Measurements from ENCODE around the gene KRTAP10-12. TPM values are rescaled to one million over a fixed set of nuclear protein-coding genes. Genes with fewer than 3 reads are reported as not detected.

Gene KRTAP10-12
- total RNA-seq, 1 experiment from 2014 or later = not detected

GRCh38 chr21:44647222-44647552 lies 49.8 kb upstream of the KRTAP10-12 start (continued):
- TF ChIP-seq ZBTB33 (IDR thresholded peaks at IDR 0.05; ENCODE audit: extremely low read depth, insufficient replicate concordance, low read length) (no peak), TCF7L2 (IDR thresholded peaks at IDR 0.05; ENCODE audit: borderline replicate concordance, extremely low read depth, insufficient read depth, insufficient read length) (no peak), MAX (IDR thresholded peaks at IDR 0.05) (no peak)

- CTCF ChIA-PET = no interaction called here
- ATAC-seq (no peak), DNase-seq (ENCODE audit: low read depth, low spot score) (no peak)
- H3K4me1 ChIP-seq (ENCODE audit: control insufficient read depth in 1 of 2, insufficient read depth in 2 of 2, low read length in 2 of 2) = no peaks in the 10 kb centered on the region
- no peak overlapping the region for H3K27ac ChIP-seq (ENCODE audit: low read depth, low read length)
- no peaks in the 10 kb centered on the region for H3K9me2 ChIP-seq (ENCODE audit: insufficient read depth)
- H3K4me3 ChIP-seq (replicated peaks in 1 of 2; ENCODE audit: low read depth in 1 of 2, low read length in 2 of 2) = no peak overlapping the region
- no peaks in the 10 kb centered on the region for H3K27me3 ChIP-seq (ENCODE audit: insufficient read depth, low read length)
- no peaks in the 10 kb centered on the region for H3K79me2 ChIP-seq (ENCODE audit: insufficient read depth, low read length)
- H3K36me3 ChIP-seq (ENCODE audit: control insufficient read depth in 1 of 2, insufficient read depth in 2 of 2, low read length in 2 of 2) = no peaks in the 10 kb centered on the region
- no TSS peak for BruUV-seq (replicated peaks)
- peaks cover 4 to 15% of the 10 kb centered on the region in 2 experiments; a peak in 2 of 4 replicates for H3K9me3 ChIP-seq (ENCODE audit: control insufficient read depth in 1 of 2, insufficient read depth in 1 of 2, low read depth in 1 of 2, low read length in 2 of 2)
- POLR2A ChIA-PET = no interaction called here
- RAD21 ChIA-PET (ENCODE audit: low non-redundant PET in 1 of 2, low total read pairs in 2 of 2, uncharacterized antibody in 2 of 2, unreplicated experiment in 2 of 2) = no interaction called here
- H3K9ac ChIP-seq (ENCODE audit: low read length) = no peak overlapping the region
- H4K20me1 ChIP-seq (ENCODE audit: insufficient read depth) = no peaks in the 10 kb centered on the region
- no peak for TF ChIP-seq ZNF274 (IDR thresholded peaks at IDR 0.05; ENCODE audit: low read depth, low read length)
- intact Hi-C loops (cut with micrococcal nuclease) = no loop called here
- H3K4me2 ChIP-seq (ENCODE audit: low read length) = no peak overlapping the region
- H2AFZ ChIP-seq (ENCODE audit: low read depth, low read length, poor library complexity, severe bottlenecking) = no peak overlapping the region
Observed at GRCh38 chr21:44648557-44649311, 48.2 kb upstream of the KRTAP10-12 start.
